NCI-H446 treated with DMSO at 0.1 percent for 48 hours (cell line): ENCODE data around the gene ALDH3B2.
"Not testable (repeated sequence)": the region's sequence is repeated elsewhere in the genome, so short reads cannot be mapped to it uniquely, and the experiment has no call there.

Experiments used
- DNase-seq: peaks from one replicate; lab custom pipeline; 2025; lab: John Stamatoyannopoulos, UW

ALDH3B2 gene

GRCh38 chr11:67685641-67686332, 11.4 kb upstream of the ALDH3B2 start:
- not testable (repeated sequence) for DNase-seq

GRCh38 chr11:67682126-67683034, 8.0 kb upstream of the ALDH3B2 start:
- DNase-seq = not testable (repeated sequence)

- DNase-seq = no peak
Observed at GRCh38 chr11:67680696-67681470, 6.5 kb upstream of the ALDH3B2 start.

GRCh38 chr11:67675058-67675747, 780 bp upstream of the ALDH3B2 start:
- DNase-seq = no peak

- no peak for DNase-seq
Observed at GRCh38 chr11:67673902-67674301, 521 bp downstream of the ALDH3B2 start.

GRCh38 chr11:67673358-67673757, 1.1 kb downstream of the ALDH3B2 start:
- DNase-seq = no peak

- no peak for DNase-seq
Observed at GRCh38 chr11:67671211-67671520, 3.3 kb downstream of the ALDH3B2 start.

- no peak for DNase-seq
Observed at GRCh38 chr11:67670316-67671210, 3.9 kb downstream of the ALDH3B2 start.

GRCh38 chr11:67668192-67668551, 6.3 kb downstream of the ALDH3B2 start:
- DNase-seq = no peak

- no peak for DNase-seq
Observed at GRCh38 chr11:67667490-67668191, 6.8 kb downstream of the ALDH3B2 start.

- no peak for DNase-seq
Observed at GRCh38 chr11:67666676-67667489, 7.5 kb downstream of the ALDH3B2 start.

GRCh38 chr11:67666303-67666645, 8.1 kb downstream of the ALDH3B2 start:
- no peak for DNase-seq

- no peak for DNase-seq
Observed at GRCh38 chr11:67665541-67666302, 8.7 kb downstream of the ALDH3B2 start.

- DNase-seq = no peak
Observed at GRCh38 chr11:67664696-67665540, 9.5 kb downstream of the ALDH3B2 start.

GRCh38 chr11:67664213-67664585, 10.2 kb downstream of the ALDH3B2 start:
- no peak for DNase-seq

GRCh38 chr11:67663532-67664212, 10.8 kb downstream of the ALDH3B2 start:
- DNase-seq = no peak

- no peak for DNase-seq
Observed at GRCh38 chr11:67662835-67663531, 11.4 kb downstream of the ALDH3B2 start.
